Bone marrow (tissue), 2 donors: ENCODE data around the gene AGT.
"Not testable (repeated sequence)": the region's sequence is repeated elsewhere in the genome, so short reads cannot be mapped to it uniquely, and the experiment has no call there.

ENCODE experiments used
- DNase-seq, 2 donors: peaks; one replicate each; lab custom pipeline; 2025; lab: John Stamatoyannopoulos, UW

Gene AGT

DNA sequence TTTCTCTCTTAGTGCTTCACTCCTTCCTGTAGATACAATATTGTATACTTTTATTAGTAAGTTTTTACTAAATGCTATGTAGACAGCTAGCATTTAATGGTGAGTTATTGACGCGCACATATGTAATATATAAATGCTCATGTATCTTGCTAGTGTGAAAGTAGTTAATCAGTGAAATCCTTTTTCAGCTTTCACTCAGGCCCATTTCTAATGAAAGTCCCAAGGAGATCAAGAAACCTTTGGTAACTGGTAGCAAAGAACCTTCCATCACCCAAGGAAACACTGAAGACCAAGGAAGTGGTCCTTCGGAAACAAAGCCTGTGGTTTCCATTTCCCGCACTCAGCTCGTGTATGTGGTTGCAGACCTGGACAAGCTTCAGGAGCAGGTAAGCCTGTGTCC is 27.2 kb downstream of the AGT start:
- no peak for DNase-seq

DNA sequence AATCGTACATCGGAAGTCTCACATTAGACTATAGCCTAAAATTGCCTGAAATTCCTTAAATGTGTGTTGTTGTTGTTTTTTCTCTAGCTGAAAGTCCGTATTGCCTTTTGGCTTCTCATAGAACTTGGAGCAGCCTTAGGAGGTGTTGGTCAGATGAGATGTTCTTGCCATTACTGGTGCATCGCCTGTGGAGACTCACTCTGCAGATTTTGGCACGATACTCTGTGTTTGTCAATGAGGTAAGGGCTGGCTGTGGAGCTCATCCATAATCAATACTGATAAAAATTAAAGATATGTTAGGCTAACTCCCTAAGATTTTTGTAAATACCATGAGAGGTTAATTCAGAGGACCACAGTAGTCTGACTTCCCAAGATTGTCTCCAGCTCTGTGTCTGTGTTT is 28.9 kb downstream of the AGT start:
- no peak for DNase-seq

DNA sequence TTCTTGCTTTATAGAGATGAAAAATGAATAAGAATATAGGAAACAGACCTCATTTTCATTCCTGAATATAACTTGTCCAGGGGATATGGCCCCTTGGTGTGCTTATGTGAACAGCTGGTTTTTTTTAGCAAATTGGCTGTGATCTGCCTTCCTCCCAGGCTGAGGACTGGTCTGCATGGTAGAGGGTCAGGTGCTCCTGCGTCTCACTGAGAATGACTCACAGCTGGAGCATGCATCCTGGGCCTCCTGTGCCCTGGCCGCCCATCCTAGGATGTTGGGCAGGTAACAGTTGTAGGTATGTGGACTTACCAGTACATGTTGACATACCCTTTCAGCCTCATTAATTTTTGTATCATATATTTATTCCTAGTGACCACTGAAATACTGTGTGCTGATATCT is 29.8 kb downstream of the AGT start:
- DNase-seq: no peak

DNA sequence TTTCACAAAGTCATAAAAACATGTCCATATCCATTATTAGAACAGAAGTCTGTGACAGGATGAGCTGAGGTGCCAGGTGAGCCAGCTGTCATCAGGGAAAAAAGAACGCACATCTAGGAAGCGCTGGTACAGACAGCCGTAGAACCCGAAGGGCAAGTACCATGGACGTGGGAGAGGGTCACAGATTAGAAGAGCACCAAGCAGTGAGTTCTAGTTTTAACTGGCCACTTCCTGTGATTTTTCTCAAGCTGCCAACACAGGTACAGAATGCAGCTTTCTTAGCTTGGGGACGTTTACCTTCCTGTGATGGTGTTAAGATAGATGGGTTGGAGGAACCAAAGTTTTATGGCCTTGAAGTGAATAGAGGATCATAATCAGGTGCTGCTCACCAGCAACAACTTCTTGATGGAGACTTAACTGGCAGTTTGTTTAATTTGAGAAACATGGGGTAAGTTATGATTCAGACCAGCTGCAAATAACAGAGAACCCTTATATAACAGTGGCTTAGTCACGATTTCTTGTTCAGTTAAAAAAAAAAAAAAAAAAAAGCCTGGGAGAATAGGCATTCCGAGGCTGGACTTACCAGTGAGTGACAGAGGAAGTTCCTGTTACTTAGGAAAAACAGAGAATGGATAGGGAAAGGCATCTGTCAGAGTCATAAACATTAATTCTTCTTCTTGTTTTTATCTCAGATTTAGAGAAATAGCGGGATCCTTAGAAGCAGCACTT is 30.9 kb downstream of the AGT start:
- no peak for DNase-seq

DNA sequence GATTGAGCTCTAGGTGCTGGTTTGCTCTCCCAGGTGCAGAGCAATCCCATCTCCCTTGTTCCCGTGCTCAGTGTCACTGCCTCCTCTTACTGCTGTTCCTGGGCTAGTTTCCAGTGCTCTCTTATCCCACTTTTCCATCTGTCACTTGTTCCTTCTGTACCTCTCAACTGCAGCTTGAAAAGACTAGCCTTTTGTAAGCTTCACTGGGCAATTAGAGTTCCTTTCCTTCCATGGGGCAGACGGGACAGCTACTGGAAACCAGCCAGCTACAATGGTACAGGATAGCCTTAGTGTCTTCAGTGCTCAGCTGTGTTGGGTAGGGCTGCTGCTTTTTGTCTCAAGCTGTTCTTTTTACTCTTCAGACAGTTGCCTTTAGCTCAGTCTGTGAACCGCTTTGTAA is 31.6 kb downstream of the AGT start:
- no peak for DNase-seq

DNA sequence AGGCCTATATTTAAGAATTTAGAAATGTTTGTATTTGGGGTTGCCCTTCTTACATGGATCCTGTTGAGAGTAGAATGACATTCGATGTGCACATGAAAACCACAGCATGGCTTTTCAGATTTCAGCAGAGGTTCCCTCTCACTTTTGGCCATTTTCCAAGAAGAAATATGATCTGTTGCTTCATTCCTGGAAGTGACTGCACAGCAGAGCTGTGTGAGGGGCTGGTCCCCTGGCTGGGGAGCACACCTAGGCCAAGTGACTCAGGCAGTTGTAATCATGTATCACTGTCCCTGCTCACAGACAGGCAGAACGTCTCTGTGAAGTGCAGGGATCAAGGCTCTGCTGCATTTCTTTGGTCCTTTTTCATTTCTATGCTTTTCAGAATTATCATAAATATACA is 32.3 kb downstream of the AGT start:
- no peak for DNase-seq

DNA sequence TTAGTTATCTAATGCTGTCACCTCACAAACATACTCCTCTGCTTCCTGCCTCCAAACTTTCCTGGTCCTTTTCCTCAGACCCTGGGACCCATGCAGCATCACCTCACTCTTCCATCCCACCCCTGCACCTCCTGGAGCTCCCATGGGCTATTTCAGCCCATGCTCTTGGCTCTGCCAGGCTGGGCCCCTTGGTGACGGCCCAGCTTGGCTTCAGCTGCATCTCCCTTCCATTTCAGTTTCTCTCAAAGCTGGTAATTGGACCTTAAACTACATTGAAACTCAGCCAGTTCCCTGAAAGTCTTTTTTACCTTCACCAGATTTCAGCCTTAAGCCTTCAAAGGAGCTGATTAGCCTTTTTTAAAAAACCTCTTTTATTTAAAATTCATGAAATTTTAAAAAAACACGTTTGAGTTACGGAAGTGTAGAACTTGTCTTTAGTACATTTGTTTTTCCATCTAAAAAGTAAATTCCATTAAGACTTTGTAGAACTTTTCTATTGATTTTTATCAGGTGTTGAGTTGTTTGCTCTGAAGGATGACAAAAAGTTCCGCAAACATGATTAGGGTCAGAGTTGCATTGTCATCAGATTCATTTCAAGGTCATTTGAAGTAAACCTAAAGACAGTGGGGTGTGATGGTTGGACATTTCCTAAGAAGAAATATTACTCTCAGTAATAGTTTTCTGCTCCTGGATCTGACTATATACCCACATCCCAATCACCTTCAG is 33.5 kb downstream of the AGT start:
- no peak for DNase-seq

DNA sequence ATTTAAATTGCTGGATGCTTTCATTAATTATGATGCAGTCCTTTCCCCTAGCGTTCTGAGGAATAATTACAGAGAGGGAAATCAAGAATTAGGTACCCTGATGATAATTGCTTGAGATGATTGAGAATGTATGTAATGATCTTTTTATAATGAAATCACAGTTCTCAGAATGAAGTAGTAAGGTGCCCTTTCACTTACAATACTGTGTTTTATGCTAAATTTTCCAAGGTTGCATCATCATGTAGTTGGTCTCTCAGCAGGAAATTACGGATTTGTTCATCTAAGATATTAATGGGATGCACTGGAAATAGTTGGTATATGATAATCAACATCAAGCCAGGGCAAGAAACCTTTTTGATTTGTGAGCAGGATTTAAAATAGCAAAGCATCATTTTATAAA is 34.1 kb downstream of the AGT start:
- DNase-seq: no peak

DNA sequence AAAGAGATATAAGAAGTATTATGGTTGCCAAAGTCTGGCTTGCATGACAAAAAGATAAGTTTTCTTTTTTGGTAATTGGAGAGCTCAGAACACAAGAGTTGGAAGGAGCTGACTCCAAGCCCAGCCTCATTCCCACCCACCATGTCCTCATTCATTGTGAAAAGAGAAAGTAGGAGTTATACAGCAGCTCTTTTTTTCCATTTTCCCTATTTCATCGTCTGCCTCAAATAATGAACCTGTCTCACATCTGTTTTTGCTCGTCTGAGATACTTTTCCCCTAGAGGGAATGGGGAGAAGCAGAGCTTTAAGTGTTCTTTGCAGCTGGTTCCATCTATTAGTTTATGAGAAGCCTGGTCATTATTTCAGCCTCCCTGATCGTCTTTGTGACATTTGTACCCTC is 34.7 kb downstream of the AGT start:
- no peak for DNase-seq

DNA sequence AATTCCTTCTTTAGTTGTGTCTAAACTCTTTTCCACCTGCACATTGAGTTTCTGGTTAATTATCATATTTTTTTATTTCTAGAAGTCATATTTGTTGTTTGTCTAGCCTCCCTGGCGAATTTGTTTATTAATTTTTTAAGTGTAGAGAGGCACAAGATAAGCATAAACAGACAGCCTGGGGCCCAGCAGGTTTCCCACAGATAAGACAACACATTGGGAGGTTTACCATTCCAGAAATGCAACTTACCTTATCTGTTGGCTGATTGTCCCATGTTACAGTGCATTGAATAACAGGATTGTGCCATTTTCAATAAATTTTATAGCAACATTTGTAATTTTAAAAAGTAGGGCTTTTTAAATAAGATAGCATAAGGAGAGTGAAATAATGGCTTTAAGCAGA is 36.7 kb downstream of the AGT start:
- DNase-seq: no peak

DNA sequence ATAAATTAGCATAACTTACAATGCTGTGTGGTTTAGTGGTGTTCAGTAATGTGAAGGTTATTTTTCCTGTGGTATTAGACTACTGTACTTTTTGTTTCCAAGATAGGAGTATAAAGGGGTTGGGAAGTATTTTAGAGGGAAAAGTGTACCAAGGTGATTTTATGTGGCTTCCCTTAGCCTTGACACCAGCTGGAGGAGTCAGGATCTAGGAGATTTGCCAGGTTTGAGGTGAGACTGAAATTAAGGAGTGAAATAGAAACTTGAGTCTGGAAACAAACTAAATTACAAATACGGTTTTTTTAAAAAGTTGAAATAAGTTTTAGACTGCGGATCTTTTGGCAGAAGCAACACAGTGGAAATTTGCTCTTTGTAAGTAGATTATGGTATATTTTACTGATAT is 39.3 kb downstream of the AGT start:
- DNase-seq: no peak

DNA sequence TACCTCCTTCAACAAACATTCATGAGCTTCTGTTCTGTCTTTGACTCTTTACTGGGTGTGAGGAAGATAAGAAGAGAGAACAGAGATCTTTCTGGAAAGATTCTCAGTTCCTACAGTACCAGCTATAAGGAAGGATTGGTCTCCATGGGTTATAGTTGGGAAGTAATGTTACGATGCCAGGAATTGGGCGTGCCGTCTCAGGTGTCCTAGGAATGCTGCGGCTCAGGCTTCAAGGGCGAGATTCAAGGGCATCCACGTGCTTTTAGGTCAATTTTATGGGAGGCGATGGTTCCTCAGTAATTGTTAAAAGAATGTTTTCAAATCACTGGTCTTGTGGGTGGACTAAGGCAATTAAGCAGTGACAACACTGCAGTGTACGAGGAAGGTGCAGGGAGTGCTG is 44.4 kb downstream of the AGT start:
- no peak for DNase-seq

DNA sequence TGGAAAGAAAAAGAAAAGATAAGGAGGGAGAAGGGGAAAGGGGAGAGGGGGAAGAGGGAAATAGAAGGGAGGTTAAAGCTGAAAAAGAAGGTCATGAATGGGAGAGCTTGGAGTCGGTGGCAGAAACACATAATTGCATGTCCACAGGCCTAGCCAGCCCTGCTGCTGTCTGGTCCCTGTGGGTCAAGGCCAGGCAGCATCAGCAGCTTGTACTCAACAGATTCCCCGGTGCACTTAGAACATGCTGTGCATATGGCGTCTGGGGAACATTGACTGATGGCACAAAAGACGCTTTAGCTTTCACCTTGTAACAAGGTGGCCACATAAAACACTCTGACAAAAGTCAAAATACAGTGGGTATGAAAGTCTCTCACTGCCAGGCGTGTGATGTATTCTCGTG is 45.7 kb downstream of the AGT start:
- no peak for DNase-seq

DNA sequence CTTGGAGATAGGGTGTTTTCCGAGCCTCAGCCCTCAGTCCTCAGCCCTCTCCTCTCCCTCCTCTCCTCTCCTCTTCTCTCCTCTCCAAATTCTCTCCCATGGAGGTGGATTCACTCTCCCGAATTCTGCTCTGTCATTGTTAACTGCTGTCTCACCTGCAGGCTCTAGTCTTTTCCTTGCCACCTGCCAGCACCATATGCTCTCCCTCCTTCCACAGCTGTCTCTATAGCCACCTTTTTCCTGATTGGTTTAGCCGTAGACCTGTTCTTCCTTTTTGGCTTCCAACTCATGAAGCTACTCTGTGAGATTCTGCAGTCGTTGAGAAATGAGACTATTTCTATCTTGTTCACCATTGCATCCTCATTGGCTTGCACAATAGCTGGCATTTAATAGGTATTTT is 51.9 kb downstream of the AGT start:
- no peak for DNase-seq

DNA sequence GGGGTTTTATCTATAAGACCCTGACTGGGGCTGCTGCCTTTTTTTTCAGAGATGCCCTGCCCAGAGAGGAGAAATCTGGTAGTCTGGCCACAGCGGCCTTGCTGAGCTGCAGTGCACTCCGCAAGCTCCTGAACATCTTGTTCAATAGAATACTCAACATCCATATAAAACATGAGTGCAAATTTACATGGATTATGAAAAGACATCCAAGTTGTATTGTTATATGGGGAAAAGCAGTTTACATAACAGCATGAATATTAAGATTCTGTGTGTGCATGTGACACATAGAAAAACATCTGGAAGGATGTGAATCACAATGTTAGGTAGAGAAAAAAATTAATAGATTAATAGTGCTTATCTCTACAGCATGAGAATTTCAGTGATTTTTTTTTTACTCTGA is 55.2 kb downstream of the AGT start:
- DNase-seq: no peak

DNA sequence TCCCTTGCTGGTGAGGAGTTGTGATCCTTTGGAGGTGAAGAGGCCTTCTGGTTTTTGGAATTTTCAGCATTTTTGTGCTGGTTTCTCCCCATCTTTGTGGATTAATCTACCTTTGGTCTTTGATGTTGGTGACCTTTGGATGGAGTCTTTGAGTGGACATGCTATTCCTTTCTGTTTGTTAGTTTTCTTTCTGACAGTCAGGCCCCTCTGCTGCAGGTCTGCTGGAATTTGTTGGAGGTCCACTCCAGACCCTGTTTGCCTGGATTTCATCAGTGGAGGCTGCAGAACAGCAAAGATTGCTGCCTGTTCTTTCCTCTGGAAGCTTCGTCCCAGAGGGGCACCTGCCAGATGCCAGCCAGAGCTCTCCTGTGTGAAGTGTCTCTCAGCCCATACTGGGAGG is 55.8 kb downstream of the AGT start:
- not testable (repeated sequence) for DNase-seq

DNA sequence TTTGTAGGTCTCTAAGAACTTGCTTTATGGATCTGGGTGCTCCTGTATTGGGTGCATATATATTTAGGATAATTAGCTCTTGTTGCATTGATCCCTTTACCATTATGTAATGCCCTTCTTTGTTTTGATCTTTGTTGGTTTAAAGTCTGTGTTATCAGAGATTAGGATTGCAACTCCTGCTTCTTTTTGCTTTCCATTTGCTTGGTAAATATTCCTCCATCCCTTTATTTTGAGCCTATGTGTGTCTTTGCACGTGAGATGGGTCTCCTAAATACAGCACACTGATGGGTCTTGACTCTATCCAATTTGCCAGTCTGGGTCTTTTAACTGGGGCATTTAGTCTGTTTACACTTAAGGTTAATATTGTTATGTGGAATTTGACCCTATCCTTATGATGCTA is 57.2 kb downstream of the AGT start:
- DNase-seq: not testable (repeated sequence)
